GM21367 (cell line): Measurements from ENCODE around the gene EGR1.
"Not testable (repeated sequence)": the region's sequence is repeated elsewhere in the genome, so short reads cannot be mapped to it uniquely, and the experiment has no call there.

Source experiments
- ATAC-seq: cut with Tn5 transposase; IDR thresholded peaks from one replicate; pipeline ENCODE4 v1.9.1; 2021; ENCODE audit not compliant: unreplicated experiment

EGR1 gene

DNA sequence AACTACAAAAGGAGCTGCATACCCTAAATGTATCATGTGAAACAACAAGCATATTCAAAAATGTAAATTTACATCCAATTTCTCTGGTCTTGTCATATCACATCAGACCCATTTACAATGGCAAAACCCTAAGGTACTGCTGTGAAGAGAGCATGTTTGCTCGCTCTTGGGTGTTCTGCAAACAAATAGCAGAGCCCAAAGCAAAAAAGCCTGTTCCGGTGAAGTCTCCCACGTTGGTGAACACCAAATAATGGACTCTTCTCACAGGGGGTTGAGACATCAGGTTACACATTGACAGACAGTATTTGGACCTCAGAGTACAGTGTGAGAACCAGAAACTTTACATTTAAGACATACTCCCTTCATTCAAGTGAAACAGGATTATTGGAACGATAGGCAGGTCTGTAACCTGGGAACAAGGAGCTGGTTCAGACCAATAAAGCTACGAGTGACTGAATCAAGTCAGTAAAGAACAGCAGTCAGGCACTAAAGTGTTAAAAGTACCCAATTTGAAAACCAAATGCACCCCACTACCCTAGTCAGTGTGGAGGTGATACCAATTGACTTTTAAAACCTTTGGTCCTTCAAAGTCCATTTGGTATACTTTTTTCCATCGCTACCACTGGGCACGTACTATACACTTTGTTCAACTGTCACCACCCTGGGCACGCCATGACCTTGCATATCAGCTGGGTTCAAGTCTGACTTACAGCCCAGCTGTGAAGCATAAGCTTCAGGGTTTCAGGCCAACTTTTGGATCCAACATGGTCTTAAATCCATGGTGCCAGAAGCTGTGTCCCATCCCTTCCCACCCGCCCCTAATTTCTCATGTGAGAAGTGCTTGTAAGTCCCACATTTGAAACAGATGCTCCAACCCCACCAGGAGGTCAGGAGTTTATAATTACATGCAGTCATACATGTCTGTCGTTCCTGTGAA, 41.4 kb downstream of the EGR1 start:
- no peak for ATAC-seq

DNA sequence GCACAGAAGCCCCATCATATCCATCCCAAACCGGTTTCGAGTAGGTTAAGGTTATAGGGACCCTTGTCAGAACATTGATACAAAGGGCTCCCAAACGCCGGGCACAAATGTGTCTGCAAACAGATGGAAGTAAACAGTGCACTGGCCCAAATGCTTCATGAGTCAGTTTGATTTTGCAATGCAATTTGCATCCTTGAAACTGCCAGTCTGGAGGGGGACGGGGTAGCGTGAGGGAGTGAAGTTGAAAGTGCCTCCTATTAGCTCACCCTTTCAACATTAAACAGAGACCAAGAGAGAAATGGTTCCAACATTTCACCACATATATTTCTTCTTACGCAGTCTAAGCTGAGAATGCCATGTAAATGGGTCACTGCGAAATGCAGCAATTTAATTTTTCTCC, 42.2 kb downstream of the EGR1 start:
- not testable (repeated sequence) for ATAC-seq

DNA sequence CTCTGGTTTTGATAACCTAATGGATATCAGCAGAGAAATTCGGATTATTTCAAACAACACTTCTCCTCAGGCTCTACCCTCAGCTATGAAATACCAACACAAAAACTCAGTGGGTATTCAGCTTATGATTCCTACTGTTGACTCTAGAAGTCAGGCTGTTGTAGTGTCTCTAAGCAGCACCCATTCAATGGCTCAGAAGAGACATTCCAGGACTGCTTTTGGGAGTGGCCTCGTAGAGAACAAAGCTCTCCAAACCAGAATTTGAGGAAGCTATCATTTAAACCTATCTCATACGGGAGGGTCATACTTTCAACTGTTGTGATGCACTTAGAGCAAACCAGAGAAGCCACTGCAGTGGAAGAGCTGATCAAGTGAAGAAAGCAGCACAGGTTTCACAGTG, 43.7 kb downstream of the EGR1 start:
- no peak for ATAC-seq

DNA sequence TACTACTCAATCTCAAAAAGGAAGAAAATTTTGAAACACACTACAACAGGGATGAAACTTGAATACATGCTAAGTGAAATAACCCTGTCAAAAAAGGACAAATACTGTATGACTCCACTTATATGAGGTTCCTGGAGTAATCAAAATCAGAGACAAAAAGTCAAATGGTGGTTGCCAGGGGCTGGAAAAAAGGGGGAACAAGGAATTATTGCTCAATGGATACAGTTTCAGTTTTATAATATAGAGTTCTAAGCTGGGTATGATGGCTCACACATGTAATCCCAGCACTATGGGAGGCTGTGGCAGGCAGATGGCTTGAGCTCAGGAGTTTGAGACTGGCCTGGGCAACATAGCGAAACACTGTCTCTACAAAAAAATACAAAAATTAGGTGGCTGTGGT, 48.7 kb downstream of the EGR1 start:
- no peak for ATAC-seq

DNA sequence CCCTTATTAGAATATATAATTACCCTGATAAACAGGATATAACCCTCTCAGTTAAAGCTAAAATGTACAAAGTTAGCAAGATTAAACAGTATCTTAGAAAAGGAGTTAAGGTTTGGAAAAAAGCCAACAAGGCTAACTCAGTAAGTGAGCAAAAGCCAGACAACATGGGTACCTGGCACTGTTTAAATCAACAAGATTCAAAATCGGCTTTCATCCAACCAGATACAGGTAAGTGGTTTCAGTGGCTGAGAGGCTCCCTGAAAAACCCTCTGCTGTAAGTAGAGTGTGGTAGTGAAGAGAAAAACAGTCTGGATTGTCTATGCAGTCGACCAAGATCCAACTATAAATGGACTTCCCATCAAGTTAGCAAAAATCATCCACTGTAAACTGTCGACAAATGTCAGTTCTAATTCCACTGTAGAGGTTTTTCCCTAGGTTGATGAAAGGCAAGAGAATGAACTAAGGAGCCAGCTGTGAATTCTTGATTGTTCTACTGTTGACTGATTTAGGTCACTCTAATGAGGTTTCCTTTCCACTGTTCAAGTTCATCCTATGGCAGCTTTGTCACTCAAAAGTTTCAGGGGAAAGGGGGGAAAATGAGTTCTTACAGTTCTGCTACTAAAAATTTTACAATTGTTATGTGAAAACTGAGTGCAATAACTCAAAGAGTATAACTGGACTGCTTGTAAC, 50.4 kb downstream of the EGR1 start:
- no peak for ATAC-seq

DNA sequence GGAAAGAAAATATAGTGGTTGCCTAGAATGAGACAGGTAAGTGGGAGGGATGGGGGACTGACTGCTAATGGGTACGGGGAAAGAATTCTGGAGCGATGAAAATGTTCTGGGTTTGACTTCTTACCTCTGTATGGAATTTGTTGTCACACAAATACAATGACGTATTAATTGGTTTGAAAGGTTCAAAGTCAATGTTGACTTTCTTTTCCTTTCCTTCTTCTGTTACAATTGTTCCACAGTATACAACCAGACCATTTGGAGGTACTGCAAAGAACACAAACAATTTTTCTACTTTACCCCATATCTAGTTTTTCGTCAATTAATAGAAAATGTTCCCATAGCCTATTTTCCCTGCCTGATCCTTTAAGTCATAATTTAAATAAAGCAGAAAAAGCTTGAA, 52.2 kb downstream of the EGR1 start:
- ATAC-seq, result no peak
